CD4-positive, alpha-beta T cell treated with Interleukin-10 for 1 hour (primary cell): ENCODE data around the gene LYRM2.

Source experiments
- DNase-seq: peaks from one replicate; pipeline ENCODE4 v3.0.0-alpha.2; 2020

LYRM2 gene

DNA sequence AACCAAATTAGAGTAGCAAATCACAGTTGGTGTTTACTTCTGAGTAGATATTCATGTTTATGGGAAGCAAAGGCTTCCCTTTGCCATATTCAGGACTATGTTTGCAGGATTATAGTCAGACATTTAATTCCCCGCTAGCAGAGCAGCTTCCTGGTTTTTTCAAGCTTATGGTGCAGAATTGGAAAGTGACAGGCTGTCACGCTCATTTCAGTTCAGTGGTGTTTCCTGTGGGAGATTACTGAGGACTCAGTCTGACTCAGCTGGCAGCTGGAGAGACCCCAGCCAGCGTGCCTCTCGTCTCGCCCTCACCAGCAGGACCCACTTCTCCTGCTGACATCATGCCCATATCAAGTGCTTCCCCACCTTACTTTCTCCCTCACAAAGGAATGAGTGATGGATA is 85.1 kb downstream of the LYRM2 start:
- no peak for DNase-seq

GRCh38 chr6:89547281-89547680 is 91.3 kb downstream of the LYRM2 start:
- no peak for DNase-seq

DNA sequence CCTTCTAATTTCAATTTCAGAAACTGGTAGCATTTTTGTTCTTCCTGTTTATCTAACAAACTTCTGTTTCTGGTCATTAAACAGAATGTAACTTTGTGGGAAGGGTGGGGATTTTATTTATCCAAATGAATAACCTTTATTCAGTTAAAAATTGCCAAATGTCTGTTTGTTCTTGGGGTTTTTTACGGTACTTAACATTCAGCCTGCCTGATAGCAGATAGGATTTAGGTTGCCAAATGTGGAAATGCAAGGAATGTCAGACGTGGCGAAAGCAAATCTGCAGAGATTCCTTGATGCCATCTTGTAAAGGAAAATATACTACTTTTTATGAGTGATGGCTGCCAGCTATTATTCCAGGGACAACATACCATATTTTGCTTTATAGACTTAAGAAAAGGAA is 95.7 kb downstream of the LYRM2 start:
- no peak for DNase-seq

GRCh38 chr6:89542081-89542857 is 96.3 kb downstream of the LYRM2 start:
- DNase-seq = no peak

DNA sequence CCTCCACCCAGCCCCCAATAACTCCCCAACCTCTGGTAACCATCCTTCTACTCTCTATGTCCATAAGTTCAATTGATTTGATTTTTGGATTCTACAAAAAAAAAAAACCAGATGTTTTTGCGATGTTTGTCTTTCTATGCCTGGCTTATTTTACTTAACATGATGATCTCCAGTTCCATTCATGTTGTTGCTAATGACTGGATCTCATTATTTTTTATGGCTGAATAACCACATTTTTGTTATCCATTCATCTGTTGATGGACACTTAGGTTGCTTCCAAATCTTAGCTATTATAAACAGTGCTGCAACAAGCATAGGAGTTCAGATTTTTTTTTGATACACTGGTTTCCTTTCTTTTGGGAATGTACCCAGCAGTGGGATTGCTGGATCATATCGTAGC is 98.8 kb downstream of the LYRM2 start:
- no peak for DNase-seq

GRCh38 chr6:89536231-89536630 is 102.3 kb downstream of the LYRM2 start:
- DNase-seq = no peak

- DNase-seq = no peak
Observed at GRCh38 chr6:89530982-89531381, 107.6 kb downstream of the LYRM2 start.

DNA sequence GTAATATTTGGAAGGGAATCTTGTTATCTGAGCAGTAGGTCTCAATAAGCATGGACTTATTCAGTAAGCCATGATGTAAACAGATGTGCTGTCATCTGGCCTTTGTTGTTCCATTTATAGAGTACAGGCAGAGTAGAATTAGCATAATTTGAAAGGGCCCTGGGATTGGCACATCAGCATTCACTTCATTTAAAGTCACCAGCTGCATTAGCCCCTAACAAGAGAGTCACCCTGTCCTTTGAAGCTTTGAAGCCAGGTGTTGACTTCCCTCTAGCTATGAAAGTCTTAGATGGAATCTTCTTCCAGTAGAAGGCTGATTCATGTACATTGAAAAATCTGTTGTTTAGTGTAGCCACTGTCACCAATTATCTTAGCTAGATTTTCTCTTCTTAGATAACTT is 109.7 kb downstream of the LYRM2 start:
- no peak for DNase-seq

DNA sequence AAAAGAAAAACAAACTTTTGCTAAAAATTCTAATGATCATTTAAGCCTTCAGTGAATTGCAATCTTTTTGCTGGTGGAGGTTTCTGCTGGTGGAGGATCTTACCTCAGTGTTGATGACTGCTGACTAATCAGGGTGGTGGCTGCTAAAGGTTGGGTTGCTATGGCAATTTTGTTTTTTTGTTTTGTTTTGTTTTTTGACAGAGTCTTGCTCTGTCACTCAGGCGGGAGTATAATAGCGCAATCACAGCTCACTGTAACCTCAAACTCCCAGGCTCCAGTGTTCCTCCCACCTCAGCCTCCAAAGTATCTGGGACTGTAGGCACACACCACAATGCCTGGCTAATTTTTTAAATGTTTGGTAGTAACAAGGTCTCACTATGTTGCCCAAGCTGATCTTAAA is 110.9 kb downstream of the LYRM2 start:
- peak; percentile 21 for DNase-seq

DNA sequence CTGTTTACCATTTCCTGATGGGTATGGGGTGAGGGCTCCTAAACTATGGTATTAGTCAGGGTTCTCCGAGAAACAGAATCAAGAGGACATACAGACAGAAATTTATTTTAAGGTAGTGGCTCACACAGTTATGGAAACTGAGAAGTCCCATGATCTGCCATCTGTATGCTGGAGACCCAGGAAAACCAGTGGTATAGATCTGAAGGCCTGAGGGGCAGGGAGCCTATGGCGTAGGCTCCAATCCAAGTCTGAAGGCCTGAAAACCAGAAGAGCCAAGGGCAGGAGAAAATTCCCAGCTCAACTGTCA is 112.0 kb downstream of the LYRM2 start:
- no peak for DNase-seq

DNA sequence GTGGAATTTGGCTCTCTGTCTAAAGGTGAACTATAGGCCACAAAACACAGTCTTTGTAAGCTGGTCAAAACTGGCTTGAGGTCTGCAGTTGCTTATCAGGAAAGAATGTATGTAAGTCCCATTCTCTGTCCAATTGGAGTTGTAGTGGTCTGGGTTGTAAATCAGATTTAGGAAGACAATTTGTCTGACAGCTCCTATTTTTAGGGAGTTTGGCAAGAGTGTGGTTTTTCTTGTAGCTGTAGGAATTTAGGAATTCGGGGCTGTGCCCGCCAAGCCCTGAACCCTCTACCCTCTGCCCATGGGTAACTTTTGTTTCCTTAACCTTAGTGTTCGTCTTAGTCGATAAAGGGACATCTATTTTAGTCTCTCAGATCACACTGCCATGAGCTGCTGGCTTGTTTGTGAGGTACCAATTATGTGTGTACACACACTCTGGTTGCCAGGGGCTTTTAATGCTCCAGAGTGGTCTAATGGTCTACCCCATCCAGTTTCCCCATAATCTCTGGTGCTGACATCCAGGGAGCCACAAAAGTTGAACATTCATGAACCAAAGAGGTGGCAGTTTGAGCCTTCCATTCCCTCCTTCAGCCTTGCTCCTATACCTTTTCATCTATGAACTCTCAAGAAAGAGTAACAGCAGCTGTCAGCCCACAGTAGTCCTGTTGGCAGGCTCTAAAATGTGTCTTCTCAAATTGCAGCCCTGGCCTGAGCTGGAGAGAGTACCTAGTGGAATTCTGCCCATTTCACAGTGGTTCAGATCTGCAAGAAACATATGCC is 112.6 kb downstream of the LYRM2 start:
- no peak for DNase-seq

GRCh38 chr6:89522778-89523177 is 115.8 kb downstream of the LYRM2 start:
- no peak for DNase-seq

DNA sequence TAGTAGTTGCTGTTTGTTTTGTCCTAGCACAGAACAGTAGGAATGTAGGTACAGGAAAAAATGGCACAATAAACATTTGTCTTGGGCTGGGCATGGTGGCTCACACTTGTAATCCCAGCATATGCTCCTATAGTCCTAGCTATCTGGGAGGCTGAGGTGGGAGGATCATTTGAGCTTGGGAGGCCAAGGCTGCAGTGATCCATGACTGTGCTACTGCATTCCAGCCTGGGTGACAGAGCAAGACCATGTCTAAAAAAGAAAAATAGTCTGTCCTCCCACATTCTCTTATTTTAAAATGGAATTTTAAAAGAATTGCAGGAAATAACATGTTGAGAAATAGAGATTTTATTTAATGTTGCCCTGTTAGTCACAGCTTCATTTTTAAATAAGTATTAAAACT is 117.8 kb downstream of the LYRM2 start:
- DNase-seq = no peak

- DNase-seq = no peak
Observed at GRCh38 chr6:89518352-89519055, 120.0 kb downstream of the LYRM2 start.
